ENCODE results near the gene QSOX1. TPM values are rescaled to one million over a fixed set of nuclear protein-coding genes. Genes with fewer than 3 reads are reported as not detected.

QSOX1 gene
- 133 and 304 TPM in 2 replicates for total RNA-seq

GRCh38 chr1:180154325-180155181 is at the start of gene QSOX1:
Gene QSOX1 (plus strand): TSS chr1:180154869. CDS start chr1:180154908, 39 bp downstream.

GRCh38 chr1:180229483-180230415 is 75.1 kb downstream of the QSOX1 start, which contains the start of gene LHX4:
Gene LHX4 (plus strand): TSS chr1:180230264. CDS start chr1:180230530, 266 bp downstream.

Other genes with a start within 250 kb of the QSOX1 start
- 63.2 and 78.2 TPM in 2 replicates for gene CEP350, start 200.1 kb upstream of the QSOX1 start, total RNA-seq
- gene LHX4, start 75.4 kb downstream of the QSOX1 start, total RNA-seq = under 0.01 and 0.12 TPM in 2 replicates

All from uterine smooth muscle cell (primary cell).